Neural cell (in vitro differentiated cells): Measurements from ENCODE around the gene DSPP.

Source experiments
- EP300 ChIP-seq: fragments of 450-650 bp; conservative IDR thresholded peaks from 2 replicates; pipeline ENCODE4 v1.6.1; 2014; ENCODE audit warnings: antibody characterized with exemption, mild to moderate bottlenecking, moderate library complexity; ENCODE audit not compliant: poor library complexity, severe bottlenecking
- MXI1 ChIP-seq: fragments of 450-650 bp; conservative IDR thresholded peaks from 2 replicates; pipeline ENCODE4 v1.6.1; 2014; ENCODE audit warnings: antibody characterized with exemption, mild to moderate bottlenecking; ENCODE audit not compliant: poor library complexity, severe bottlenecking

- TF ChIP-seq MXI1 (no peak), EP300 (no peak)
These were observed 49.2 kb downstream of the DSPP start for GRCh38 chr4:87657525-87657924.
